Hepatocyte (in vitro differentiated cells): ENCODE results near the gene EXOC6B. TPM values are rescaled to one million over a fixed set of nuclear protein-coding genes. Genes with fewer than 3 reads are reported as not detected.

Source experiments
- DNase-seq: peaks from one replicate; pipeline ENCODE4 v3.0.0-alpha.2; 2016; ENCODE audit warnings: low spot score
- H2AFZ ChIP-seq: fragments of 200-600 bp; sonication (generic); 2 replicates; pipeline ENCODE4 v1.6.0; 2016; ENCODE audit warnings: antibody characterized with exemption, mild to moderate bottlenecking
- H3K27ac ChIP-seq: fragments of 200-600 bp; sonication (generic); 2 replicates; pipeline ENCODE4 v1.5.1; 2016; ENCODE audit warnings: mild to moderate bottlenecking
- H3K27me3 ChIP-seq: fragments of 200-600 bp; sonication (generic); 2 replicates; pipeline ENCODE4 v1.6.1; 2016
- H3K36me3 ChIP-seq: fragments of 200-600 bp; sonication (generic); replicated peaks from 2 replicates; pipeline ENCODE4 v1.5.1; 2016; ENCODE audit warnings: low read depth; ENCODE audit not compliant: insufficient read depth
- H3K4me1 ChIP-seq: fragments of 200-600 bp; sonication (generic); 2 replicates; pipeline ENCODE4 v1.5.1; 2016; ENCODE audit warnings: mild to moderate bottlenecking, moderate library complexity; ENCODE audit not compliant: insufficient read depth
- H3K4me2 ChIP-seq: fragments of 200-600 bp; sonication (generic); 2 replicates; pipeline ENCODE4 v1.6.0; 2016
- H3K4me3 ChIP-seq: fragments of 200-600 bp; sonication (generic); 2 replicates; pipeline ENCODE4 v1.5.1; 2016; ENCODE audit warnings: mild to moderate bottlenecking
- H3K79me2 ChIP-seq: fragments of 200-600 bp; sonication (generic); 2 replicates; pipeline ENCODE4 v1.6.0; 2017; ENCODE audit warnings: mild to moderate bottlenecking
- H3K9me2 ChIP-seq: fragments of 200-600 bp; sonication (generic); replicated peaks from 2 replicates; pipeline ENCODE4 v1.6.0; 2017; ENCODE audit warnings: mild to moderate bottlenecking; ENCODE audit not compliant: insufficient read depth
- H3K9me3 ChIP-seq: fragments of 200-600 bp; sonication (generic); 2 replicates; pipeline ENCODE4 v1.5.1; 2016; ENCODE audit warnings: low read depth, mild to moderate bottlenecking
- H4K20me1 ChIP-seq: fragments of 200-600 bp; sonication (generic); 2 replicates; pipeline ENCODE4 v1.6.0; 2016; ENCODE audit warnings: mild to moderate bottlenecking; ENCODE audit not compliant: insufficient read depth, poor library complexity, severe bottlenecking
- CTCF ChIP-seq: fragments of 200-600 bp; sonication (generic); IDR thresholded peaks from 2 replicates; pipeline ENCODE4 v1.5.1; 2016; ENCODE audit warnings: antibody characterized with exemption, mild to moderate bottlenecking; ENCODE audit not compliant: poor library complexity
- EZH2 ChIP-seq: fragments of 200-600 bp; sonication (generic); IDR thresholded peaks from 2 replicates; pipeline ENCODE4 v1.6.1; 2016; ENCODE audit warnings: antibody characterized with exemption, mild to moderate bottlenecking, borderline replicate concordance
- EZH2phosphoT487 ChIP-seq: fragments of 200-600 bp; sonication (generic); IDR thresholded peaks from one replicate; pipeline ENCODE4 v1.6.1; 2018; ENCODE audit warnings: antibody characterized with exemption, mild to moderate bottlenecking, low read depth, moderate library complexity; ENCODE audit not compliant: unreplicated experiment, severe bottlenecking
- WGBS: methylation state at CpG from one replicate; pipeline ENCODE4 v1.1.6; 2016; ENCODE audit warnings: low lambda C conversion rate; ENCODE audit errors: missing lambda C conversion rate; 5-methylcytosine and 5-hydroxymethylcytosine counted together
- polyA plus RNA-seq: library from polyadenylated mRNA; unstranded; fragments of >200 nt; fragmentation: Nextera tagmentation; extraction: Ambion mirVana; gene quantifications from 2 replicates; pipeline ENCODE4 v1.2.1, GENCODE V29; 2016
- total RNA-seq: library from RNA; depleted of rRNA; stranded (reverse); fragments of >200 nt; gene quantifications from 2 replicates; pipeline ENCODE4 v1.2.3, GENCODE V29; 2014

Gene EXOC6B
- total and polyA plus RNA-seq, 2 experiments from 2014 or later: 11.8 to 36.2 TPM

- WGBS: 85% methylated on average over 5 of the region's 5 CpGs
- Histone ChIP-seq H3K27me3 (peaks cover 27% of the 10 kb centered on the region), H3K4me3 (no peak overlapping the region), H3K9me2 (no peaks in the 10 kb centered on the region), H3K27ac (no peak overlapping the region), H3K79me2 (no peaks in the 10 kb centered on the region), H4K20me1 (no peaks in the 10 kb centered on the region), H3K4me2 (no peak overlapping the region), H3K9me3 (no peaks in the 10 kb centered on the region), H2AFZ (no peak overlapping the region), H3K4me1 (peaks cover 12% of the 10 kb centered on the region), H3K36me3 (no peaks in the 10 kb centered on the region)
- DNase-seq: no peak
- TF ChIP-seq EZH2phosphoT487 (no peak), EZH2 (no peak), CTCF (no peak)
These were observed 671.9 kb downstream of the EXOC6B start for GRCh38 chr2:72153924-72154323.

GRCh38 chr2:72153026-72153791 lies 672.6 kb downstream of the EXOC6B start:
- WGBS: 89% methylated on average over 16 of the region's 18 CpGs
- DNase-seq: no peak
- H4K20me1 ChIP-seq: no peaks in the 10 kb centered on the region
- no peaks in the 10 kb centered on the region for H3K36me3 ChIP-seq
- no peak for TF ChIP-seq EZH2
- no peak for TF ChIP-seq CTCF
- no peak for TF ChIP-seq EZH2phosphoT487
- H3K4me1 ChIP-seq: peaks cover 12% of the 10 kb centered on the region
- no peak overlapping the region for H3K27ac ChIP-seq
- no peak overlapping the region for H2AFZ ChIP-seq
- H3K79me2 ChIP-seq: no peaks in the 10 kb centered on the region
- no peaks in the 10 kb centered on the region for H3K9me2 ChIP-seq
- no peak overlapping the region for H3K4me2 ChIP-seq
- peaks cover 28% of the 10 kb centered on the region for H3K27me3 ChIP-seq
- H3K9me3 ChIP-seq: no peaks in the 10 kb centered on the region
- no peak overlapping the region for H3K4me3 ChIP-seq

- Histone ChIP-seq H3K9me3 (no peaks in the 10 kb centered on the region), H3K36me3 (no peaks in the 10 kb centered on the region), H3K9me2 (no peaks in the 10 kb centered on the region), H3K27me3 (peaks cover 44% of the 10 kb centered on the region), H3K4me1 (peaks cover 21% of the 10 kb centered on the region), H3K4me3 (no peak overlapping the region), H3K79me2 (no peaks in the 10 kb centered on the region), H2AFZ (no peak overlapping the region), H3K27ac (no peak overlapping the region), H4K20me1 (no peaks in the 10 kb centered on the region), H3K4me2 (no peak overlapping the region)
- DNase-seq: no peak
- TF ChIP-seq CTCF: no peak
- no peak for TF ChIP-seq EZH2
- no peak for TF ChIP-seq EZH2phosphoT487
- WGBS: 92% methylated on average over 2 of the region's 2 CpGs
These were observed 674.9 kb downstream of the EXOC6B start for GRCh38 chr2:72150861-72151356.
